ENCODE measurements around the gene UVSSA. TPM values are rescaled to one million over a fixed set of nuclear protein-coding genes. Genes with fewer than 3 reads are reported as not detected.
A peak's percentile ranks its signal among the peaks of the same experiment; 100 is the strongest.

Gene UVSSA
- total and polyA plus RNA-seq, 2 donors (not counting 1 experiment from before 2014, with no cell fraction given) = 4.6 to 7.6 TPM

DNA sequence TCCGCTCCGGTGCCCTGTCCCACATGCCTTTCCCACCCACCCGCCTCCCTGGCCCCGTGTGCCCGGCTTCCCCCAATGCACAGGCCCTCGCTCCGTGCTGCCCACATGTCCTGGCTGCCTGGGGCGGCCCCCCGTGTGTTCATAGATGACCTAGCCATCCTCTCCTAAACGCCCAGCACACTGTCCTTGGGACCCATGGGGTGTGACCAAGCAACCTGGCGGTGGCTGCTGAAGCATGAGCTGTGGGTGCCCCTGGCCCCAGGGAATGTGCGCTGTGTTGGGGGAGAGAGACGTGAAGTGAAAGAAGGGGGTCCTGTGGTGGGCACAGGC is 29.0 kb upstream of the UVSSA start:
- Histone ChIP-seq H3K79me2 (ENCODE audit: control insufficient read depth, insufficient read depth, low read length) (peaks cover under 1% of the 10 kb centered on the region), H3K36me3 (ENCODE audit: control insufficient read depth, insufficient read depth, low read length) (peaks cover 19% of the 10 kb centered on the region), H4K20me1 (ENCODE audit: control insufficient read depth, extremely low read depth, insufficient read depth, low read length) (no peaks in the 10 kb centered on the region), H2AFZ (ENCODE audit: low read length) (no peak overlapping the region), H3K4me2 (ENCODE audit: extremely low read depth, insufficient read depth, low read length) (no peak overlapping the region), H3K4me1 (ENCODE audit: control insufficient read depth, extremely low read depth, insufficient read depth, low read length) (no peaks in the 10 kb centered on the region), H3K9ac (ENCODE audit: insufficient read depth, low read length) (no peak overlapping the region), H3K4me3 (replicated peaks in 1 of 4; ENCODE audit: control extremely low read depth in 1 of 4, insufficient read depth in 1 of 4, low read depth in 3 of 4, low read length in 4 of 4) (no peak overlapping the region), H3K27ac (ENCODE audit: insufficient read depth, low read length) (no peak overlapping the region), H3K9me3 (ENCODE audit: control insufficient read depth, insufficient read depth, low read depth, low read length) (no peaks in the 10 kb centered on the region), H3K27me3 (ENCODE audit: control insufficient read depth, insufficient read depth, low read length) (no peaks in the 10 kb centered on the region)
- TF ChIP-seq, protein P1, sequence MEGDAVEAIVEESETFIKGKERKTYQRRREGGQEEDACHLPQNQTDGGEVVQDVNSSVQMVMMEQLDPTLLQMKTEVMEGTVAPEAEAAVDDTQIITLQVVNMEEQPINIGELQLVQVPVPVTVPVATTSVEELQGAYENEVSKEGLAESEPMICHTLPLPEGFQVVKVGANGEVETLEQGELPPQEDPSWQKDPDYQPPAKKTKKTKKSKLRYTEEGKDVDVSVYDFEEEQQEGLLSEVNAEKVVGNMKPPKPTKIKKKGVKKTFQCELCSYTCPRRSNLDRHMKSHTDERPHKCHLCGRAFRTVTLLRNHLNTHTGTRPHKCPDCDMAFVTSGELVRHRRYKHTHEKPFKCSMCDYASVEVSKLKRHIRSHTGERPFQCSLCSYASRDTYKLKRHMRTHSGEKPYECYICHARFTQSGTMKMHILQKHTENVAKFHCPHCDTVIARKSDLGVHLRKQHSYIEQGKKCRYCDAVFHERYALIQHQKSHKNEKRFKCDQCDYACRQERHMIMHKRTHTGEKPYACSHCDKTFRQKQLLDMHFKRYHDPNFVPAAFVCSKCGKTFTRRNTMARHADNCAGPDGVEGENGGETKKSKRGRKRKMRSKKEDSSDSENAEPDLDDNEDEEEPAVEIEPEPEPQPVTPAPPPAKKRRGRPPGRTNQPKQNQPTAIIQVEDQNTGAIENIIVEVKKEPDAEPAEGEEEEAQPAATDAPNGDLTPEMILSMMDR (conservative IDR thresholded peaks at IDR 0.05 in 1 of 2, IDR thresholded peaks at IDR 0.05 in 1 of 2; ENCODE audit: low read depth in 1 of 2, low read length in 2 of 2) = no peak
- TF ChIP-seq EZH2 (IDR thresholded peaks at IDR 0.05; ENCODE audit: low read length, missing control alignments) = no peak
- DNase-seq (ENCODE audit: low read depth in 2 of 2) = no peak

DNA sequence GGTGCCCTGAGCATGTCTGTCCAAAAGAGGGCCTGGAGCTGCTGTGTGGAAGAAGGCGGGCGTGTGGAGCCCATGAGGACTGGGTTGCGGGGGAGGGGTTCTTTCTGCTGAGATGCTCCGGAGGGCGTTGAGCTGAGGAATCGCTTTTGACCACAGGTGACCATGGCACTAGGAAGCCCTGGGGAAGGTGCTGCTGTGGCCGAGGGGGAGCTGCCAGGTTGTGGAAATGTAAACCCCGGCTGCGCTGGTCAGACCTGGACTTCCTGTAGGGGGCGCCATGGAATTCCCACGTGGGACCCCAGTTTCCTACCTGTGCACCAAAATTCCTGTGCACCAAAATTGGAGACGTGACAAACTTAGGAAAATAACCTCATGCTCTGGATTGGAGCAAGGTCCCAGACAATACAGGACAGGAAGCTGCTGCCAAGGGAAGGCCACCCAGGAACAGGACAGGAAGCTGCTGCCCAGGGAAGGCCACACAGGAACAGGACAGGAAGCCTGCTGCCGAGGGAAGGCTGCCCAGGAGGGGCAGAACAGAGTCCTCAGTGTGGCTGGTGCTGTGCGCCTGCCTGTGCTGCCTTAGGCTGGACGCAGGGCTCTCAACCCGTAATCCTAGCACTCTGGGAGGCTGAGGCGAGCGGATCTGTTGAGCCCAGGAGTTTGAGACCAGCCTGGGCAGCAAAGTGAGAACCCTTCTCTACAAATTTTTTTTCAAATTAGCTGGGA is 28.4 kb upstream of the UVSSA start:
- Histone ChIP-seq H3K9me3 (ENCODE audit: control insufficient read depth, insufficient read depth, low read depth, low read length) (peaks cover 2% of the 10 kb centered on the region), H3K27ac (ENCODE audit: insufficient read depth, low read length) (no peak overlapping the region), H3K4me1 (ENCODE audit: control insufficient read depth, extremely low read depth, insufficient read depth, low read length) (no peaks in the 10 kb centered on the region), H3K27me3 (ENCODE audit: control insufficient read depth, insufficient read depth, low read length) (no peaks in the 10 kb centered on the region), H3K4me2 (ENCODE audit: extremely low read depth, insufficient read depth, low read length) (no peak overlapping the region), H4K20me1 (ENCODE audit: control insufficient read depth, extremely low read depth, insufficient read depth, low read length) (no peaks in the 10 kb centered on the region), H3K4me3 (replicated peaks in 1 of 4; ENCODE audit: control extremely low read depth in 1 of 4, insufficient read depth in 1 of 4, low read depth in 3 of 4, low read length in 4 of 4) (no peak overlapping the region), H3K9ac (ENCODE audit: insufficient read depth, low read length) (no peak overlapping the region), H3K79me2 (ENCODE audit: control insufficient read depth, insufficient read depth, low read length) (no peaks in the 10 kb centered on the region), H2AFZ (ENCODE audit: low read length) (no peak overlapping the region), H3K36me3 (ENCODE audit: control insufficient read depth, insufficient read depth, low read length) (peaks cover 19% of the 10 kb centered on the region)
- TF ChIP-seq, protein P1 (conservative IDR thresholded peaks at IDR 0.05 in 1 of 2, IDR thresholded peaks at IDR 0.05 in 1 of 2; ENCODE audit: low read depth in 1 of 2, low read length in 2 of 2) = peak in 1 of 2 donors; percentile 11
- TF ChIP-seq EZH2 (IDR thresholded peaks at IDR 0.05; ENCODE audit: low read length, missing control alignments) = no peak
- DNase-seq (ENCODE audit: low read depth in 2 of 2) = no peak

DNA sequence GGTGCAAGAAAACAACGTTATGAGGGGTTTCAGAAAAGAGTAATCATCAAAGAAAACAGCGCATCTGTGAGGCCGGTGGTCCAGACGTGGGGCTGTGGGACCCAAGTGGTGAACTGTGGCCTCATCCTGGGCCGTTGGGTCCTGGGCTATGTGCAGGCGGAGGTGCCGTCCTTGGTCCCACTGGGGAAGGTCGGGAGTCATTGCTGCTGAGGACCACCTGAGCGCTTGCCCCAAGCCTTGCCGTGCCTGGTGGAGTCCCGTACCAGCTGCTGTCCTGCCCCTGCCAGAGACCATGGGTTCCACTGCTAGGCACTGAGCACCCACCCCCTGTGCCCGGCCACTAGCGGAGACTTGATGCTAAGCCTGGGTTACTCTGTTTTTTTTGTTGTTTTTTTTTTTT is 25.5 kb upstream of the UVSSA start:
- H3K9ac ChIP-seq (ENCODE audit: insufficient read depth, low read length) = no peak overlapping the region
- TF ChIP-seq, protein P1 (conservative IDR thresholded peaks at IDR 0.05 in 1 of 2, IDR thresholded peaks at IDR 0.05 in 1 of 2; ENCODE audit: low read depth in 1 of 2, low read length in 2 of 2) = no peak
- TF ChIP-seq EZH2 (IDR thresholded peaks at IDR 0.05; ENCODE audit: low read length, missing control alignments) = no peak
- H4K20me1 ChIP-seq (ENCODE audit: control insufficient read depth, extremely low read depth, insufficient read depth, low read length) = no peaks in the 10 kb centered on the region
- no peaks in the 10 kb centered on the region for H3K4me1 ChIP-seq (ENCODE audit: control insufficient read depth, extremely low read depth, insufficient read depth, low read length)
- no peak for DNase-seq (ENCODE audit: low read depth in 2 of 2)
- no peak overlapping the region for H2AFZ ChIP-seq (ENCODE audit: low read length)
- peaks cover 7% of the 10 kb centered on the region for H3K9me3 ChIP-seq (ENCODE audit: control insufficient read depth, insufficient read depth, low read depth, low read length)
- no peaks in the 10 kb centered on the region for H3K27me3 ChIP-seq (ENCODE audit: control insufficient read depth, insufficient read depth, low read length)
- H3K4me2 ChIP-seq (ENCODE audit: extremely low read depth, insufficient read depth, low read length) = no peak overlapping the region
- no peak overlapping the region for H3K27ac ChIP-seq (ENCODE audit: insufficient read depth, low read length)
- H3K79me2 ChIP-seq (ENCODE audit: control insufficient read depth, insufficient read depth, low read length) = no peaks in the 10 kb centered on the region
- peaks cover 25% of the 10 kb centered on the region for H3K36me3 ChIP-seq (ENCODE audit: control insufficient read depth, insufficient read depth, low read length)
- H3K4me3 ChIP-seq (replicated peaks in 1 of 4; ENCODE audit: control extremely low read depth in 1 of 4, insufficient read depth in 1 of 4, low read depth in 3 of 4, low read length in 4 of 4) = no peak overlapping the region

Data from fibroblast of lung (primary cell).